GM20000 (cell line): Measurements from ENCODE around the gene TLN1.

Experiments
- DNase-seq: peaks from one replicate; pipeline ENCODE4 v3.0.0; 2012; ENCODE audit warnings: low spot score
- TF ChIP-seq, protein P1 (sequence below): IDR thresholded peaks from 2 replicates; pipeline ENCODE4 v1.5.1; 2012; ENCODE audit warnings: mild to moderate bottlenecking, control low read depth; ENCODE audit errors: extremely low read depth, missing control alignments

The TLN1 gene

DNA sequence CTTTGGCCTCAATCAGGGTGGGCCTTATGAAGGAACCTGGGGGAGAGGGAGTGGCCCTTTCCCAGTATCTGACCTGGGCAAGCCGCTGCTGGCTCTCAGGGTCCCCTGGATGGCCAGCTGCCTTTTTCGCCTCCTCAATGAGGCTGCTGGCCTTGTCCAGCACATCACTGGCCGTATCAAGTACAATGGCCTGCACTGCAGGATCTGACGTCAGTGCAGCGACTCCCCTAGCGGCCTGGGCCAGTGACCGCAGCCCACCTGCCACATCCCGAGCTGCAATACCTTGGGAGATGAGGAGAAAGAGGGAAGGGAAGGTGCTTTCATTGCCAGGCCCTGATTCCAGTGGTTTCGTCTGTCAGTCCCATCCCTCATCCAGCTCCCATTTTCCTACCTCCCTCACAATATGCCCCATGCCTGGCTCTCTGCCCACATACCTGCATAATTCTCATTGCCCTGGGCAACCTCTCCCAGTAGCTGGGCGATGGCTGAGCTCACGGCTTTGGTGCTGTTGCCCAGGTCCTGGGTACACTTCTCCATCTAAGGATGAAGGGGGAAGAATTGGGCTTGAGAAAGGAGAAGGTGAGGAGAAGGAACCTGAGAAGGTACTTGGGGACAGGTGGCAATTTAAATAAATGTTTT is 19.1 kb downstream of the TLN1 start:
- no peak for DNase-seq
- TF ChIP-seq, protein P1, sequence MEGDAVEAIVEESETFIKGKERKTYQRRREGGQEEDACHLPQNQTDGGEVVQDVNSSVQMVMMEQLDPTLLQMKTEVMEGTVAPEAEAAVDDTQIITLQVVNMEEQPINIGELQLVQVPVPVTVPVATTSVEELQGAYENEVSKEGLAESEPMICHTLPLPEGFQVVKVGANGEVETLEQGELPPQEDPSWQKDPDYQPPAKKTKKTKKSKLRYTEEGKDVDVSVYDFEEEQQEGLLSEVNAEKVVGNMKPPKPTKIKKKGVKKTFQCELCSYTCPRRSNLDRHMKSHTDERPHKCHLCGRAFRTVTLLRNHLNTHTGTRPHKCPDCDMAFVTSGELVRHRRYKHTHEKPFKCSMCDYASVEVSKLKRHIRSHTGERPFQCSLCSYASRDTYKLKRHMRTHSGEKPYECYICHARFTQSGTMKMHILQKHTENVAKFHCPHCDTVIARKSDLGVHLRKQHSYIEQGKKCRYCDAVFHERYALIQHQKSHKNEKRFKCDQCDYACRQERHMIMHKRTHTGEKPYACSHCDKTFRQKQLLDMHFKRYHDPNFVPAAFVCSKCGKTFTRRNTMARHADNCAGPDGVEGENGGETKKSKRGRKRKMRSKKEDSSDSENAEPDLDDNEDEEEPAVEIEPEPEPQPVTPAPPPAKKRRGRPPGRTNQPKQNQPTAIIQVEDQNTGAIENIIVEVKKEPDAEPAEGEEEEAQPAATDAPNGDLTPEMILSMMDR, result no peak

DNA sequence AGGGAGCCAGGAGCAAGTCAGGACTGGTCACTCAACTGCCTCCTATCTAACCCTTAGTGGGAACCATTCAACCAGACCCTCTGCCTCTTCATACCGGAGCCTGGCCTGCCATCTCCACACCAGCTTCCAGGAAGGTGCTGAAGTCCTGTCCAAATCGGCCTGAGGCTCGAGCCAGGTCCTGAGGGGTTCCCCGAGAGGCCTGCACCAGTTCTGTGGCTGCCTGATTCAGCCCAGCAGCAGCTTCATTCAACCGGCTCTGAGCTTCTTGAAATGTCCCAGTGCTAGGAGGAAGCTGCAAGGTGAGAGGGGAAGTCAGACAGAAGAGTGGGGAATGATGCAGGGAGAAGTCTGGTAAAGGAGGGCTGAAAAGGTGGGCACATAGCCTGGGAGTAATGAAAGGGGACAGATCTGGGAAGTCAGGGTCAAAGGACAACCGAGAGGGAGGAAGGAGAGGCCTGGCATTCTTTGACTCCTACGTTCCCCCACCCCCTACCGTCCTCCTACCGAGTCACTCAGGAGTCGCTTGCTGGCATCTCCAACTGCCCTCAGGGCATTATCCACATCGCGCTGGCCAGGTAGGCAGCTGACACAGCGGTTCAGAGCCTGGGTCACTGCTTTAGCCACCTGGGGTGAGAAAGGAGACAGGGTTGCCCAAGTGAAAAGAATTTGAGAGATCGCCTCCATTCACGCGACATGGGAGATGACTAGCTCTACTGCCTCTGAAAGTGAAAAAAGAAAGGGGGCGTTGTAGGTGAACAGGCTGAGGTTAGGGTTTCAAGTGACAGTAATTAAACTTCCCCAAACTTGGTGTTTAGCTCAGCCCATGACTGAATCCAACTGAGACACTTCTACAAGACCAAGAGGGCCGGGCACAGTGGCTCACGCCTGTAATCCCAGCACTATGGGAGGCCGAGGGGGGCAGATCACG is 20.2 kb downstream of the TLN1 start:
- TF ChIP-seq, protein P1, result no peak
- peak; percentile 48 for DNase-seq

GRCh38 chr9:35710818-35711500 is 21.0 kb downstream of the TLN1 start:
- no peak for DNase-seq
- TF ChIP-seq, protein P1, result no peak

GRCh38 chr9:35708146-35708545 is 23.8 kb downstream of the TLN1 start:
- no peak for DNase-seq
- TF ChIP-seq, protein P1, result no peak

DNA sequence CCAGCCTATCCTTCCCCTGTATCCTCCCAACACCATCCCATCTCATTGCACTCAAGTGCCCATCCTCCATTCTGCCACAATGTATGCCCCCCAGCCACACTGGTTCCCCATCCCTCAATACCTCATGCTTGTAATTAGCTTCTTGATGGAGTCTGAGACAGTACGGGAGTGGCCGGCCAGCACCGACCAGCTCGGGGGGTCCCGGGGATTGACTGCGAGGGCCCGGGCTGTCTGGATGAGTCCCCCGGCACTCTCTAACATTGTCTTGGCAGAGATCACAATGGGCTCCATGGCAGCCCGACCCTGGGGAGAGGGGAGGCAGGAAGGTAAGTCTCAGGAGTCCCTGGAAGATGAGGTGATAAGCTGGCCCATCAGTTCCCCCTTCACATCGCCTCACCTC is 25.0 kb downstream of the TLN1 start:
- TF ChIP-seq, protein P1, result no peak
- DNase-seq, result no peak

GRCh38 chr9:35705836-35706430 is 26.1 kb downstream of the TLN1 start:
- DNase-seq, result no peak
- TF ChIP-seq, protein P1, result no peak

DNA sequence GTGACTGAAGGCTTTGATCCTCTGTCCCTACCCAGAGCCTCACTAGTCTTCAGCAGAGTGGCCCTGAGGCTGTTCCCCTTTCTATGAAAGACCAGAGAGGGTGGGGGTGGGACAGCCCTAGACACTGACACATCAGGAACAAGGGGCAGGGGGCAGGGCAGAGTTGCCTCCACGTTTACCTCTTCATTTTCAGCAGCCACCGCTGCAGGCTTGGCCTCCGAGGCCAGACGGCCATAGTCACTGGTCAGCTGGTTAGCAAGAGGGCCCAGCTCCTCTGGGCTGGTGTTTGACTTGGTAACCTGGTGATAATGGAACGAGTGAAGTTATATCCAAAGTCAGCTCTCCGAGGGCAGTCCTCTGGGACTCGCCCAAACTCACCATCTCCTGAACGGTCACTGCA is 26.6 kb downstream of the TLN1 start:
- DNase-seq, result no peak
- TF ChIP-seq, protein P1, result no peak
